ENCODE measurements around the gene SERPINI1. TPM values are rescaled to one million over a fixed set of nuclear protein-coding genes. Genes with fewer than 3 reads are reported as not detected.

Gene SERPINI1
- total and polyA plus RNA-seq, 12 donors: 4.5 to 17.1 (median 10.1) TPM

DNA sequence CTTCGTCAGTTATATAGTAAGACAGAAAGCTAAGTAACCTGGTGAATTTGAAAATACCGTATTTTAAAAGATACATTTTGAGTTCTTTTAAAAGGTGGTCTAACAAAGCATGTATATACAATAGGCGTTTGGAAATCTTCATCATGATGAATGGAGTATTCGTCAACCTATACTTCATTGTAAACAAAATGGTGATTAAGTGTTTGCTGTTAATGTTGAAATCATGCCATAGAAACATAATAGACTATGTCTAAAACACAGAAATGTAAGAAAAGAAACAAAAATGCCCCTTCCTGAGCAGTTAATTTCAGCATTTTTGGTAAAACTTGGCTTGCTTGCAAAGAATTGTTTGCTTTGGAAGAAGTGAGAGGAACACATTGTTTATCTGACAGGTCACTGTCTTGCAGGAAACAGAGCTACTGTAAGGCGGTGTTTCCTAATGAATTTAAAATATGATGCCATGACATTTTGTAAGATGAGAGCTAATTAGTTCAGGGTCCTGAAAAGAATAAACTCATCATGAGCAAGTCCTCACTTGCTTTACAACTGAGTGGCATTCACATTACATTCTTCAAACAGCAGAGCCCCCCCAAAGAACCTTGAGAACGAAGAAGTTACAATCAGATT is 126.7 kb downstream of the SERPINI1 start:
- no peaks in the 10 kb centered on the region for H3K27me3 ChIP-seq
- WGBS, 2 donors: 52 to 69% methylated on average over 6 of the region's 6 CpGs
- no peak for DNase-seq
- no peak for ATAC-seq
- H3K4me1 ChIP-seq: peaks cover 8 to 72% (median 37%) of the 10 kb centered on the region in 9 donors
- TF ChIP-seq, protein P1, sequence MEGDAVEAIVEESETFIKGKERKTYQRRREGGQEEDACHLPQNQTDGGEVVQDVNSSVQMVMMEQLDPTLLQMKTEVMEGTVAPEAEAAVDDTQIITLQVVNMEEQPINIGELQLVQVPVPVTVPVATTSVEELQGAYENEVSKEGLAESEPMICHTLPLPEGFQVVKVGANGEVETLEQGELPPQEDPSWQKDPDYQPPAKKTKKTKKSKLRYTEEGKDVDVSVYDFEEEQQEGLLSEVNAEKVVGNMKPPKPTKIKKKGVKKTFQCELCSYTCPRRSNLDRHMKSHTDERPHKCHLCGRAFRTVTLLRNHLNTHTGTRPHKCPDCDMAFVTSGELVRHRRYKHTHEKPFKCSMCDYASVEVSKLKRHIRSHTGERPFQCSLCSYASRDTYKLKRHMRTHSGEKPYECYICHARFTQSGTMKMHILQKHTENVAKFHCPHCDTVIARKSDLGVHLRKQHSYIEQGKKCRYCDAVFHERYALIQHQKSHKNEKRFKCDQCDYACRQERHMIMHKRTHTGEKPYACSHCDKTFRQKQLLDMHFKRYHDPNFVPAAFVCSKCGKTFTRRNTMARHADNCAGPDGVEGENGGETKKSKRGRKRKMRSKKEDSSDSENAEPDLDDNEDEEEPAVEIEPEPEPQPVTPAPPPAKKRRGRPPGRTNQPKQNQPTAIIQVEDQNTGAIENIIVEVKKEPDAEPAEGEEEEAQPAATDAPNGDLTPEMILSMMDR (IDR thresholded peaks at IDR 0.05): no peak
- H3K27ac ChIP-seq: peak overlapping the region in 9 of 10 donors; percentile 8 to 94 (median 64)
- no peaks in the 10 kb centered on the region for H3K36me3 ChIP-seq
- intact Hi-C loops (cut with DNase I): no loop called here
- no peaks in the 10 kb centered on the region for H3K9me3 ChIP-seq
- no peak overlapping the region for H3K4me3 ChIP-seq

DNA sequence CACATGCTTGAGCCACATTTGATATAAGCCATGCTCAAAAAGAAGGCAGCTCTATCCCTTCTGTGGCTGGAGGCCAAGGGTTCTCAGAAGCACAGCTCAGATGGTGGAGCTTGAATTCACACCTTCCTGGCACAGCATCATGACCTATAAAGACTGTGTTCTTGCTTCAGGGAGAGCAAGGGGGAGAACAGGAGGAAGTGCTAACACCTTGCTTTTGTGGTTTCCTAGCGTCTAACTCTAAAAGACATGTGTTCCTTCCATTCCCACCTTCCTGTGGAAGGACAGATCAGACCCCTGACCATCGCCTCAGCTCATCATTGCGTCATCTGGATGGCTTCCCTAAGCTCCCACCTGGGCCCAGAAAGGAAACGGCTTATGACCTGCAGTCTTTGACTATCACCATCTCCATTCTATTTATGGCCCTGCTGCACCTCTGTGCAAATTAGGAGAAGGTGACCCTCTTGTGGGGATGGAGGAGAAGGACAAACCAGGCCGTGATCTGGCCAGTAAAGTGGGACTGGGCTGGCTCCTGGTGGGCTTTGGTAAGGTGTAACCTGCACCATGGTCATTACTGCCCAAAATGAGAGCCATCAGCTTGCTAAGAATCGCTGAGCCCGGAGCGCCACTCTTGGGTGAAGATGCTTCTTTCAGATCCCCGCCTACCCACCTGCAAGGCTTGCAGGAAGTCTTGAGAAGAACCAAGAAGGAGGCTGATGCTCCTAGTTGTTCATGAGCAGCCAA is 128.5 kb downstream of the SERPINI1 start:
- H3K27me3 ChIP-seq: no peaks in the 10 kb centered on the region
- DNase-seq (peak in 1 of 2 donors; percentile 13), ATAC-seq (peak; percentile 7 to 60 (median 29))
- peaks cover 0 to 8% (median 0%) of the 10 kb centered on the region in 11 donors for H3K9me3 ChIP-seq
- H3K27ac ChIP-seq: peak overlapping the region; percentile 62 to 94 (median 86)
- H3K36me3 ChIP-seq: peaks cover 0 to 11% (median 0%) of the 10 kb centered on the region in 9 donors
- 71 to 73% methylated on average over 9 of the region's 9 CpGs for WGBS, 2 donors
- peak overlapping the region in 3 of 10 donors; percentile 51 to 54 (median 54) for H3K4me3 ChIP-seq
- peaks cover 8 to 72% (median 37%) of the 10 kb centered on the region in 9 donors for H3K4me1 ChIP-seq
- intact Hi-C loops (cut with DNase I): no loop called here
- TF ChIP-seq, protein P1 (IDR thresholded peaks at IDR 0.05): no peak

DNA sequence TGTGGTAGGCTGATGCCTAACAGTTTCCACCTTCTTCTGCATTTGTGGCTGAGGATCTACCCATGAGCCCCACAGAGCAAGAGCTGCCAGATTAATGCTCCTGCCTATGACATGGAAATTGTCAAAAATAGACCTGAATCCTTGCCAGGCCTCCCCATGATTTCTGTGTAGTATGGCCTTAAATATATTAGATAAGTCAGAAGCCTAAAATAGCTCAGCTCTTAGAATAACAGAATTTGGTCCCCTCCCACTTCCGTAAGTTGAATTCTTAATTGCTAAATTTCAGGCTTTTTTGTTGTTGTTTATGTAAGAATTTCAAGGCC is 129.0 kb downstream of the SERPINI1 start:
- 14 to 24% methylated on average over 1 of the region's 1 CpG for WGBS, 2 donors
- TF ChIP-seq, protein P1 (IDR thresholded peaks at IDR 0.05): no peak
- H3K4me3 ChIP-seq: peak overlapping the region in 9 of 10 donors; percentile 18 to 54 (median 49)
- ATAC-seq (peak; percentile 89 to 96 (median 94)), DNase-seq (peak in 1 of 2 donors; percentile 91)
- H3K4me1 ChIP-seq: peaks cover 8 to 67% (median 38%) of the 10 kb centered on the region in 9 donors
- peaks cover 0 to 11% (median 0%) of the 10 kb centered on the region in 9 donors for H3K36me3 ChIP-seq
- H3K27ac ChIP-seq: peak overlapping the region; percentile 62 to 94 (median 86)
- peaks cover 0 to 8% (median 0%) of the 10 kb centered on the region in 11 donors for H3K9me3 ChIP-seq
- H3K27me3 ChIP-seq: no peaks in the 10 kb centered on the region
- intact Hi-C loops (cut with DNase I): no loop called here

DNA sequence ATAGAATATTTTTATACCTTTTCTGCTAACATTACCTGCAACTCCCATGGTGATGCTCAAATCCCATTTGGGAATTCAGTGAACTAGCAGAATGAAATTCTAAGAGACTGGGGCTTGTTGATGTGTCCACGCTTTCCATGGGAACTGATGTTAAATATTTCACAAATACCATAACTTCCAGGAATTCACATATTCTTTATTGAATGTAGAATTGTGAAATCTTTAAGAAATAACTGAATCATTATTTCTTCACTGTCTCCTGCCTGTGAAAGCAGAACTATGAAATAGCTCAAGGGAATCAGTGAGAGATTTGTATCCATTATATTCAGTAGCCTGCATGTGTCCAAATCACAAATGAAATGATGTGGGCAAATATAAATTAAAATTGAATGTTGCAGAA is 130.8 kb downstream of the SERPINI1 start:
- peaks cover 0 to 11% (median 0%) of the 10 kb centered on the region in 9 donors for H3K36me3 ChIP-seq
- peak overlapping the region in 9 of 10 donors; percentile 18 to 54 (median 49) for H3K4me3 ChIP-seq
- no peak for ATAC-seq
- TF ChIP-seq, protein P1 (IDR thresholded peaks at IDR 0.05): no peak
- H3K9me3 ChIP-seq: peaks cover 0 to 8% (median 0%) of the 10 kb centered on the region in 11 donors
- no peak for DNase-seq
- no peaks in the 10 kb centered on the region for H3K27me3 ChIP-seq
- WGBS, 2 donors: 57 to 71% methylated on average over 1 of the region's 1 CpG
- peak overlapping the region in 9 of 10 donors; percentile 64 to 94 (median 87) for H3K27ac ChIP-seq
- peaks cover 8 to 75% (median 48%) of the 10 kb centered on the region in 9 donors for H3K4me1 ChIP-seq
- intact Hi-C loops (cut with DNase I): no loop called here

All from heart right ventricle (tissue), 16 donors.